HG03571 (cell line): Measurements from ENCODE around the gene TET1.
"Not testable (repeated sequence)": the region's sequence is repeated elsewhere in the genome, so short reads cannot be mapped to it uniquely, and the experiment has no call there.

ENCODE experiments used
- ATAC-seq: cut with Tn5 transposase; IDR thresholded peaks from one replicate; pipeline ENCODE4 v1.9.1; 2021; ENCODE audit not compliant: unreplicated experiment

The TET1 gene

GRCh38 chr10:68560186-68560942 is at the start of gene TET1:
Gene TET1, plus strand, starts transcription at chr10:68560337. Its CDS starts 12,002 bp downstream, at chr10:68572339.
- no peak for ATAC-seq

GRCh38 chr10:68516216-68516615 is 43.9 kb upstream of the TET1 start:
- ATAC-seq: not testable (repeated sequence)

GRCh38 chr10:68516766-68517165 is 43.4 kb upstream of the TET1 start:
- no peak for ATAC-seq

- ATAC-seq: no peak
Measured at GRCh38 chr10:68517188-68517587, 42.9 kb upstream of the TET1 start.

GRCh38 chr10:68518609-68519008 is 41.5 kb upstream of the TET1 start:
- ATAC-seq: not testable (repeated sequence)

GRCh38 chr10:68525490-68526038 is 34.6 kb upstream of the TET1 start:
- not testable (repeated sequence) for ATAC-seq

- ATAC-seq: peak; percentile 55
Measured at GRCh38 chr10:68526634-68527307, 33.4 kb upstream of the TET1 start.

- ATAC-seq: no peak
Measured at GRCh38 chr10:68536973-68537372, 23.2 kb upstream of the TET1 start.

GRCh38 chr10:68537796-68538195 is 22.3 kb upstream of the TET1 start:
- no peak for ATAC-seq

GRCh38 chr10:68543004-68543918 is 16.9 kb upstream of the TET1 start:
- ATAC-seq: no peak

- no peak for ATAC-seq
Measured at GRCh38 chr10:68550747-68551411, 9.3 kb upstream of the TET1 start.

GRCh38 chr10:68553138-68553537 is 7.0 kb upstream of the TET1 start:
- no peak for ATAC-seq

- ATAC-seq: no peak
Measured at GRCh38 chr10:68553599-68553998, 6.5 kb upstream of the TET1 start.

GRCh38 chr10:68558478-68558877 is 1.7 kb upstream of the TET1 start:
- no peak for ATAC-seq

GRCh38 chr10:68559251-68559650 is 886 bp upstream of the TET1 start:
- no peak for ATAC-seq

GRCh38 chr10:68559841-68560185 is 324 bp upstream of the TET1 start:
- ATAC-seq: no peak

- no peak for ATAC-seq
Measured at GRCh38 chr10:68560943-68561864, 1.1 kb downstream of the TET1 start.

GRCh38 chr10:68561865-68562649 is 1.9 kb downstream of the TET1 start:
- no peak for ATAC-seq
